ENCODE data around the gene DTHD1. TPM values are rescaled to one million over a fixed set of nuclear protein-coding genes. Genes with fewer than 3 reads are reported as not detected.

Gene DTHD1
- total RNA-seq, 4 donors from 2014 or later, result 0.68 to 1.3 TPM; not detected in 2

DNA sequence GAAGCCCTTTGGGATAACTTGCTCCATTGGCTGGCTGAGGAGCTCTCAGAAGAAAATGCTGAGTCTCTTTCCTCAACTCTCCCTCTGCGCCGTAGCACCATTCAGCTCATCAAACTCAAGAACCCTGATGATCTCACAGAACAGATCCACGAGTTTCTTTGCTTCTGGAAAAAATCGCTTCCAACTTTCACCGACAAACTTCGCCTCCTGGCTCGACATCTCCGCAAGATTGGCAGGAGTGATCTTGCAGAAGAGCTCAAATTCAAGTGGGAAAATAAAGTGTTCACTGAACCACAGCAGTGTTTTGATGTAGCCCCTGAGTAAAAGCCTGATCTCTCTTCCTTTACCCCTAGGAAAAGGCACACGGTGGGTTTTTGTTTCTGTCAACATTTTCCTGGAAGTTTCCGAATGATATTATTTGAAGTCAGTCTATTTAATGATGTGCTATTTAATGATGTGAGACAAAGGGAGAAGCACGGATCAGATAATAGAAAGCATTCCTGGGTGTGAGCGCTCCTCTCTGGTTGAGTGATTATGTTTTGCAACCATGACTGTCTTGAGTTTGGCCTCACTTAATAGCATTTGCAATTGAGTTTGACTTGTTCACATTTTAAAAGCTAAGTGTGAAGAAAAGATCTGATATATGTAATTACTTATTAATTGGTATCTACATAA is 62.2 kb downstream of the DTHD1 start:
- intact Hi-C loops (cut with DNase I; ENCODE audit: low total_unique reads) (no loop called here), in situ Hi-C loops (cut with MboI; ENCODE audit: low pct_ligation_motif_present in 1 of 4, low pct_unique_long_range_greater_than_20kb in 1 of 4, low sequenced_read_pairs in 3 of 4) (no loop called here)
- H3K27me3 ChIP-seq, result no peaks in the 10 kb centered on the region
- no peak overlapping the region for H3K27ac ChIP-seq
- 90 to 95% methylated on average over 12 of the region's 12 CpGs for WGBS, 2 donors (ENCODE audit: low coverage in 1 of 2)
- H3K9me3 ChIP-seq, result no peaks in the 10 kb centered on the region
- no peak for DNase-seq
- no peaks in the 10 kb centered on the region for H3K36me3 ChIP-seq
- no peaks in the 10 kb centered on the region for H3K4me1 ChIP-seq
- no peak for TF ChIP-seq POLR2AphosphoS5 (IDR thresholded peaks at IDR 0.05)
- no peak overlapping the region for H3K4me3 ChIP-seq

DNA sequence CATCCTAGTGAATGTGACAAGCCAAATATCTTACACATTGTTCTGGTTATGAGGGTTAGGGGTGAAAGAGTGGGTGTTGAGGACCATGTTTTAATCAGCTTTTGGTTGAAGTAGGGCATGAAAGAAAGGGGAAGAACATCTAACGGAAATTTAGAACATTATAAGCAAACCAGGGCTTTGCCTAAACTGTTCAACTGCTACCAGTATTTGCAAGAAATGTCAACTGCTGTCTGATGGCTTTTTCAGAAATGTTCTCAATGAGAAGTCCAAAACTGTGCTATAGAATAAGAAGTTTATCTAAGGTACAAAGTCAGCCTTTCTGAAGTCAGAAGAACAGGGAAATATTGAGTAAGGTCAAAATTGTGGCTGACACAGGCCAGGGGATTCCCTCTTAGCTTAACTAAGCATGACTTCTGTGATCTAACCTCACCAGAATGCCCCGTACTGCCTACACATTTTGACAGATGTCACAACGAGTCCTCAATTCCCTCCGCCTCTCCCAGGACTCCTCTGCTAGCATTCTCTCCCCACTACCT is 67.1 kb downstream of the DTHD1 start:
- no peaks in the 10 kb centered on the region for H3K27me3 ChIP-seq
- TF ChIP-seq POLR2AphosphoS5 (IDR thresholded peaks at IDR 0.05) (no peak), POLR2A (IDR thresholded peaks at IDR 0.05) (no peak)
- TF ChIP-seq, protein P1, sequence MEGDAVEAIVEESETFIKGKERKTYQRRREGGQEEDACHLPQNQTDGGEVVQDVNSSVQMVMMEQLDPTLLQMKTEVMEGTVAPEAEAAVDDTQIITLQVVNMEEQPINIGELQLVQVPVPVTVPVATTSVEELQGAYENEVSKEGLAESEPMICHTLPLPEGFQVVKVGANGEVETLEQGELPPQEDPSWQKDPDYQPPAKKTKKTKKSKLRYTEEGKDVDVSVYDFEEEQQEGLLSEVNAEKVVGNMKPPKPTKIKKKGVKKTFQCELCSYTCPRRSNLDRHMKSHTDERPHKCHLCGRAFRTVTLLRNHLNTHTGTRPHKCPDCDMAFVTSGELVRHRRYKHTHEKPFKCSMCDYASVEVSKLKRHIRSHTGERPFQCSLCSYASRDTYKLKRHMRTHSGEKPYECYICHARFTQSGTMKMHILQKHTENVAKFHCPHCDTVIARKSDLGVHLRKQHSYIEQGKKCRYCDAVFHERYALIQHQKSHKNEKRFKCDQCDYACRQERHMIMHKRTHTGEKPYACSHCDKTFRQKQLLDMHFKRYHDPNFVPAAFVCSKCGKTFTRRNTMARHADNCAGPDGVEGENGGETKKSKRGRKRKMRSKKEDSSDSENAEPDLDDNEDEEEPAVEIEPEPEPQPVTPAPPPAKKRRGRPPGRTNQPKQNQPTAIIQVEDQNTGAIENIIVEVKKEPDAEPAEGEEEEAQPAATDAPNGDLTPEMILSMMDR (IDR thresholded peaks at IDR 0.05), result no peak
- 51 to 58% methylated on average over 4 of the region's 4 CpGs for WGBS, 2 donors (ENCODE audit: low coverage in 1 of 2)
- intact Hi-C loops (cut with DNase I; ENCODE audit: low total_unique reads), result no loop called here
- no peak overlapping the region for H3K4me3 ChIP-seq
- no peaks in the 10 kb centered on the region for H3K36me3 ChIP-seq
- in situ Hi-C loops (cut with MboI; ENCODE audit: low pct_ligation_motif_present in 1 of 4, low pct_unique_long_range_greater_than_20kb in 1 of 4, low sequenced_read_pairs in 3 of 4), result no loop called here
- no peak for DNase-seq
- H3K27ac ChIP-seq, result no peak overlapping the region
- H3K4me1 ChIP-seq, result peaks cover 0 to 4% (median 0%) of the 10 kb centered on the region in 4 donors
- no peaks in the 10 kb centered on the region for H3K9me3 ChIP-seq

DNA sequence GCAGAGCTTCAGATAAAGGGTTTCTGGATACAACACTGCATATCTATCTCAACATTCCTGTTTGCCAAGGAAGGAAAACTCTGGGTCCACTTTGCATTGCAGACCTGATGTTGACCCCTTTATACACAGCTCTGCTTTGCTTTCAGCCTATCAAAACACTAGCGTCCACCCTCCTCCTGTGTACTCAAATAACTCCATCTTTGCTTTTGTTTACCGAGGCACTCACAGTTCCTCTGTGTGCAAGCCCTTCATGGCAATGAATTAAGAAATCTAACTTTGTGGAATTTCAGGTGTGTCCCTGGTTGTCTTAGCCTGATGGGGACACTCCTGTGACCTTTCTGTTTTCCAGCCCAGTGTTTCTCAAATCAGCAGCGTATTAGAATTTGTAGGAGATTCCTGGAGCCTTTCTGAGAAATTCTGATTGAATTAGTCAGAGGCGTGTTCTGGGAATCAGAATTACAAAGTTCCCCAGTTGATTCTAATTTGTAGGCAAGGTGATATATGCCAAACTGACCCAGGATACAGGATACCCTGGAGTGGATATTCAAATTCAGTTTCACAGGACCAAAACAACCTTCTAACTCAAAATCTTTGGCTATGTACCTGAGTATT is 68.6 kb downstream of the DTHD1 start:
- WGBS, 2 donors (ENCODE audit: low coverage in 1 of 2), result 65 to 75% methylated on average over 3 to 4 of the region's 4 CpGs
- no peaks in the 10 kb centered on the region for H3K36me3 ChIP-seq
- intact Hi-C loops (cut with DNase I; ENCODE audit: low total_unique reads) (no loop called here), in situ Hi-C loops (cut with MboI; ENCODE audit: low pct_ligation_motif_present in 1 of 4, low pct_unique_long_range_greater_than_20kb in 1 of 4, low sequenced_read_pairs in 3 of 4) (loop anchor here (10.0 to 25.0 kb wide), 2 partner anchors 1035 to 1037 kb away; no protein-coding TSS in a partner anchor)
- no peaks in the 10 kb centered on the region for H3K9me3 ChIP-seq
- H3K4me3 ChIP-seq, result no peak overlapping the region
- no peak for DNase-seq
- no peak for TF ChIP-seq EP300 (IDR thresholded peaks at IDR 0.05; ENCODE audit: low read depth)
- TF ChIP-seq POLR2AphosphoS5 (IDR thresholded peaks at IDR 0.05), result no peak
- TF ChIP-seq, protein P1 (IDR thresholded peaks at IDR 0.05), result no peak
- TF ChIP-seq POLR2A (IDR thresholded peaks at IDR 0.05), result no peak
- peaks cover 0 to 4% (median 0%) of the 10 kb centered on the region in 4 donors for H3K4me1 ChIP-seq
- no peaks in the 10 kb centered on the region for H3K27me3 ChIP-seq
- no peak overlapping the region for H3K27ac ChIP-seq

DNA sequence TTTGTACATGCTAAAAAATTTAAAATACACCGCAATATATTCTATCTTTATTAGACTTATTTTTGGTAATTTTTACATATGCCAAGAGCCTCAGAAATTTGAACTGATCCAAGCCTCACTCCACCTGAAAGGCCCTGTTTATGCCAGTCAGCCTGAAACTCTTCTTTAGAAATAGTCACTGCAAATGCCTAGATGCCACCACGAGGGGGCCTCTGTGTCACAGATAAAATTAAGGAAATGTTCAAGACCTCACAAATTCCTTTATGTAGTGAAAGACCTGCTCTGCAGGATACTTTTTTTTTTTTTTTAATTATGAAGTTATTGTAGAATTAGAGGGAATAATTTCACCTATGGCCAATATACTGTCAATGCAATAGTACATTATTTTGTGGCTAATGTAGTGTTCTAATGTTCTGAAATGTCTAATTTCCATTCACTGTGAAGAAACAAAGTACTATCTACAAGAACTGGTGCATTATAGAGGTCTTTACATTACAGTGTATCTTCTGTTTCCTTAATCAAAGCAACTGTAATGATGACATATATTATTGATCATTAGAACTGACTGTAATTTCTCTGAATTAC is 69.8 kb downstream of the DTHD1 start:
- WGBS, 2 donors (ENCODE audit: low coverage in 1 of 2), result 0 to 19% methylated on average over 2 of the region's 2 CpGs
- Histone ChIP-seq H3K27me3 (no peaks in the 10 kb centered on the region), H3K27ac (no peak overlapping the region), H3K4me1 (peaks cover 0 to 4% (median 0%) of the 10 kb centered on the region in 4 donors), H3K4me3 (no peak overlapping the region), H3K9me3 (no peaks in the 10 kb centered on the region), H3K36me3 (no peaks in the 10 kb centered on the region)
- TF ChIP-seq EP300 (IDR thresholded peaks at IDR 0.05; ENCODE audit: low read depth), result no peak
- TF ChIP-seq, protein P1 (IDR thresholded peaks at IDR 0.05), result peak; percentile 60 to 76 (median 70)
- DNase-seq, result peak; percentile 72
- intact Hi-C loops (cut with DNase I; ENCODE audit: low total_unique reads) (no loop called here), in situ Hi-C loops (cut with MboI; ENCODE audit: low pct_ligation_motif_present in 1 of 4, low pct_unique_long_range_greater_than_20kb in 1 of 4, low sequenced_read_pairs in 3 of 4) (loop anchor here (10.0 to 25.0 kb wide), 2 partner anchors 1034 to 1036 kb away; no protein-coding TSS in a partner anchor)
